Spleen (tissue), 7 donors: Measurements from ENCODE around the gene PRRX2.

ENCODE experiments used
- POLR2AphosphoS5 ChIP-seq, 3 donors: sonication (generic); formaldehyde crosslinking; IDR thresholded peaks; one replicate each; pipeline ENCODE4 v1.5.1; 2017; ENCODE audit warnings: antibody characterized with exemption in 3 of 3
- TF ChIP-seq, protein P1 (sequence below), 11 experiments: fragments of 200-600 bp in 7 of 11; fragments of 450-650 bp in 4 of 11; sonication (generic) in 4 of 11; IDR thresholded peaks in 8 of 11; conservative IDR thresholded peaks in 3 of 11; 1 replicate in 7 of 11; 2 replicates in 4 of 11; pipeline versions ENCODE4 v1.4.0 to v1.8.0; 2016 to 2021; ENCODE audit warnings: antibody characterized with exemption in 11 of 11, inconsistent platforms in 4 of 11, mild to moderate bottlenecking in 1 of 11
- donor health status: DM: no; HTN: no; CAD: no; lungs with moderate emphysema.
- donor health status: DM: no; HTN: no; CAD: no.
- donor health status: DM: no; HTN: no; CAD: no.

DNA sequence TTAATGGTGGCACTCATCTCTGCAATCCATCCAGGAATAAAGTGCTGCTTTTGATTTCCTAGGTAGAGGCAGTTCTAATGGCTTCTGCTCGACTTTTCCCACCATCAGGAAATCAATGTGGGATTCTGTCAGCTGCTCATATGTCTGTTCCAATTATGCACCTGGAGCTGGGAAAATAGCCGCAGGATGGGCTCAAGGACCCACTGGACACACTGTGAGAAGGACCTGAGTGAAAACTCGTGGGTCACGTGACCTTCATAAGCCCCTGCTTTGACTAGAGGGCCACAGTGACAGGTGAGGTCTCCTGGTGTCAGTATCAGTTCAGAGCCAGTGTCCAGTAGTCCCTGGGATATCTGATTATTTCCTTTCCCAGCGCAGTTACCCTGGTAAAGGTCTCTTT, 105.3 kb downstream of the PRRX2 start:
- TF ChIP-seq, protein P1, sequence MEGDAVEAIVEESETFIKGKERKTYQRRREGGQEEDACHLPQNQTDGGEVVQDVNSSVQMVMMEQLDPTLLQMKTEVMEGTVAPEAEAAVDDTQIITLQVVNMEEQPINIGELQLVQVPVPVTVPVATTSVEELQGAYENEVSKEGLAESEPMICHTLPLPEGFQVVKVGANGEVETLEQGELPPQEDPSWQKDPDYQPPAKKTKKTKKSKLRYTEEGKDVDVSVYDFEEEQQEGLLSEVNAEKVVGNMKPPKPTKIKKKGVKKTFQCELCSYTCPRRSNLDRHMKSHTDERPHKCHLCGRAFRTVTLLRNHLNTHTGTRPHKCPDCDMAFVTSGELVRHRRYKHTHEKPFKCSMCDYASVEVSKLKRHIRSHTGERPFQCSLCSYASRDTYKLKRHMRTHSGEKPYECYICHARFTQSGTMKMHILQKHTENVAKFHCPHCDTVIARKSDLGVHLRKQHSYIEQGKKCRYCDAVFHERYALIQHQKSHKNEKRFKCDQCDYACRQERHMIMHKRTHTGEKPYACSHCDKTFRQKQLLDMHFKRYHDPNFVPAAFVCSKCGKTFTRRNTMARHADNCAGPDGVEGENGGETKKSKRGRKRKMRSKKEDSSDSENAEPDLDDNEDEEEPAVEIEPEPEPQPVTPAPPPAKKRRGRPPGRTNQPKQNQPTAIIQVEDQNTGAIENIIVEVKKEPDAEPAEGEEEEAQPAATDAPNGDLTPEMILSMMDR (IDR thresholded peaks at IDR 0.05 in 8 of 11, conservative IDR thresholded peaks at IDR 0.05 in 3 of 11) = no peak
- TF ChIP-seq POLR2AphosphoS5 (IDR thresholded peaks at IDR 0.05) = no peak
